ENCODE measurements around the gene TLE5. TPM values are rescaled to one million over a fixed set of nuclear protein-coding genes. Genes with fewer than 3 reads are reported as not detected.

Gene TLE5
- polyA plus RNA-seq, 1 donor from 2014 or later = 153 TPM

GRCh38 chr19:3020321-3020960, 41.9 kb downstream of the TLE5 start:
- H3K27me3 ChIP-seq (ENCODE audit: insufficient read depth, low read depth, low read length) = peaks cover 20% of the 10 kb centered on the region
- no peak overlapping the region for H3K27ac ChIP-seq (ENCODE audit: low read length)
- TF ChIP-seq TAF1 (IDR thresholded peaks at IDR 0.05; ENCODE audit: low read depth) (no peak), EP300 (conservative IDR thresholded peaks at IDR 0.05; ENCODE audit: poor library complexity, severe bottlenecking) (no peak), POLR2AphosphoS5 (IDR thresholded peaks at IDR 0.05) (no peak), SMC3 (conservative IDR thresholded peaks at IDR 0.05; ENCODE audit: poor library complexity) (no peak), REST (IDR thresholded peaks at IDR 0.05; ENCODE audit: borderline replicate concordance) (no peak), RAD21 (conservative IDR thresholded peaks at IDR 0.05) (no peak), CTCF (IDR thresholded peaks at IDR 0.05; ENCODE audit: poor library complexity, severe bottlenecking) (no peak), EZH2 (IDR thresholded peaks at IDR 0.05; ENCODE audit: borderline replicate concordance, insufficient read depth, low read length, poor library complexity, severe bottlenecking) (no peak), MXI1 (conservative IDR thresholded peaks at IDR 0.05; ENCODE audit: poor library complexity, severe bottlenecking) (no peak)
- no peak overlapping the region for H3K9ac ChIP-seq (ENCODE audit: low read length)
- no peak overlapping the region for H2AFZ ChIP-seq (ENCODE audit: low read depth, low read length)
- no peaks in the 10 kb centered on the region for H3K79me2 ChIP-seq (replicated peaks; ENCODE audit: insufficient read depth, low read length)
- no peaks in the 10 kb centered on the region for H3K36me3 ChIP-seq (ENCODE audit: insufficient read depth, low read length)
- no peak overlapping the region for H3K4me2 ChIP-seq (ENCODE audit: low read length)
- no peak overlapping the region for H3K4me3 ChIP-seq (ENCODE audit: low read length)
- H3K9me2 ChIP-seq (ENCODE audit: insufficient read depth, low read length) = no peaks in the 10 kb centered on the region
- H3K9me3 ChIP-seq (ENCODE audit: low read length) = no peaks in the 10 kb centered on the region
- no peaks in the 10 kb centered on the region for H3F3A ChIP-seq (ENCODE audit: insufficient read depth, low read length, poor library complexity, severe bottlenecking)
- no peaks in the 10 kb centered on the region for H4K20me1 ChIP-seq (ENCODE audit: insufficient read depth)

- Histone ChIP-seq H3K9me2 (ENCODE audit: insufficient read depth, low read length) (no peaks in the 10 kb centered on the region), H4K20me1 (ENCODE audit: insufficient read depth) (no peaks in the 10 kb centered on the region), H3K9ac (ENCODE audit: low read length) (no peak overlapping the region), H3K27me3 (ENCODE audit: insufficient read depth, low read depth, low read length) (peaks cover 9% of the 10 kb centered on the region), H3F3A (ENCODE audit: insufficient read depth, low read length, poor library complexity, severe bottlenecking) (no peaks in the 10 kb centered on the region), H3K36me3 (ENCODE audit: insufficient read depth, low read length) (no peaks in the 10 kb centered on the region), H3K9me3 (ENCODE audit: low read length) (no peaks in the 10 kb centered on the region), H2AFZ (ENCODE audit: low read depth, low read length) (no peak overlapping the region), H3K4me2 (ENCODE audit: low read length) (no peak overlapping the region), H3K79me2 (replicated peaks; ENCODE audit: insufficient read depth, low read length) (no peaks in the 10 kb centered on the region), H3K4me3 (ENCODE audit: low read length) (no peak overlapping the region), H3K27ac (ENCODE audit: low read length) (no peak overlapping the region)
- TF ChIP-seq TAF1 (IDR thresholded peaks at IDR 0.05; ENCODE audit: low read depth) (no peak), SMC3 (conservative IDR thresholded peaks at IDR 0.05; ENCODE audit: poor library complexity) (no peak), RAD21 (conservative IDR thresholded peaks at IDR 0.05) (no peak), EP300 (conservative IDR thresholded peaks at IDR 0.05; ENCODE audit: poor library complexity, severe bottlenecking) (no peak), EZH2 (IDR thresholded peaks at IDR 0.05; ENCODE audit: borderline replicate concordance, insufficient read depth, low read length, poor library complexity, severe bottlenecking) (no peak), REST (IDR thresholded peaks at IDR 0.05; ENCODE audit: borderline replicate concordance) (no peak), POLR2AphosphoS5 (IDR thresholded peaks at IDR 0.05) (no peak), CTCF (IDR thresholded peaks at IDR 0.05; ENCODE audit: poor library complexity, severe bottlenecking) (no peak)
Measured at GRCh38 chr19:3019211-3019854, 43.0 kb downstream of the TLE5 start.
